ENCODE measurements around the gene SYNE2. TPM values are rescaled to one million over a fixed set of nuclear protein-coding genes. Genes with fewer than 3 reads are reported as not detected.

SYNE2 gene
- total and polyA plus RNA-seq, 10 of the 15 experiments (the other 5 are each of a cell fraction or from before 2014, with no cell fraction given), result 2.1 to 52.7 (median 38.1) TPM

DNA sequence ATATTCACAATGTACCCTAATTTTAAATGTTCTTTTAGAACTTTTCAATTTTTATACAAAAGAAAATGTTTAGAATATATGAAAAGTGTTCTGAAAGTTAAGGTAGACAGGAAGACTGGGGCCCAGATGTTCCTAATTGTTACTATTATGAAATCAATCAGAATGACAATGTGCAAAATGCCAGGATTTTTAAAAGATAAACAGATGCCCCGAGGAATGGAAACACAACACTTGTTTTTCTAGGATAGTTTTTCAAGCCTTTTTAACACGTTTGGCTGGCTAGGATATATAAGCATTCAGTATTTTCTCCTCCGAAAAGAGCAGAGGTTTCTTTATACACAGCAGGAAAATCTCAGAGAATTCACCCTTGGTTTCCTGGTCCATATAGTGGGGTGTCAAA lies 334.5 kb downstream of the SYNE2 start (continued):
- TF ChIP-seq, protein P1, sequence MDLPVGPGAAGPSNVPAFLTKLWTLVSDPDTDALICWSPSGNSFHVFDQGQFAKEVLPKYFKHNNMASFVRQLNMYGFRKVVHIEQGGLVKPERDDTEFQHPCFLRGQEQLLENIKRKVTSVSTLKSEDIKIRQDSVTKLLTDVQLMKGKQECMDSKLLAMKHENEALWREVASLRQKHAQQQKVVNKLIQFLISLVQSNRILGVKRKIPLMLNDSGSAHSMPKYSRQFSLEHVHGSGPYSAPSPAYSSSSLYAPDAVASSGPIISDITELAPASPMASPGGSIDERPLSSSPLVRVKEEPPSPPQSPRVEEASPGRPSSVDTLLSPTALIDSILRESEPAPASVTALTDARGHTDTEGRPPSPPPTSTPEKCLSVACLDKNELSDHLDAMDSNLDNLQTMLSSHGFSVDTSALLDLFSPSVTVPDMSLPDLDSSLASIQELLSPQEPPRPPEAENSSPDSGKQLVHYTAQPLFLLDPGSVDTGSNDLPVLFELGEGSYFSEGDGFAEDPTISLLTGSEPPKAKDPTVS (IDR thresholded peaks at IDR 0.05; ENCODE audit: low read depth, low read length), result no peak
- no peak for TF ChIP-seq SRF (IDR thresholded peaks at IDR 0.05; ENCODE audit: low read depth in 2 of 2, low read length in 2 of 2)
- TF ChIP-seq BMI1 (IDR thresholded peaks at IDR 0.05; ENCODE audit: borderline replicate concordance), result no peak
- TF ChIP-seq HCFC1 (IDR thresholded peaks at IDR 0.05; ENCODE audit: low read length), result no peak
- TF ChIP-seq SREBF1 (IDR thresholded peaks at IDR 0.05; ENCODE audit: low read length), result no peak

- DNase-seq (ENCODE audit: low read depth, low spot score), result no peak
- no peak overlapping the region for H2AFZ ChIP-seq (ENCODE audit: control insufficient read depth, low read depth, low read length)
- H3K9me3 ChIP-seq (replicated peaks; ENCODE audit: control insufficient read depth, insufficient read depth, low read length), result no peaks in the 10 kb centered on the region
- ChIA-PET CTCF (interaction anchor here (1.2 to 1.5 kb wide), 2 partner anchors 10 to 11 kb away, joined by 3 to 5 read pairs; no protein-coding TSS in a partner anchor), RAD21 (ENCODE audit: unreplicated experiment) (no interaction called here), SMC1A (ENCODE audit: uncharacterized antibody, unreplicated experiment) (interaction anchor here (0.8 to 2.3 kb wide), 5 partner anchors 9 to 40 kb away, joined by 3 to 6 read pairs (median 6); no protein-coding TSS in a partner anchor), POLR2A (no interaction called here)
- H3K4me1 ChIP-seq (ENCODE audit: control insufficient read depth, insufficient read depth, low read length), result peaks cover 17% of the 10 kb centered on the region
- H3K4me3 ChIP-seq, result no peak overlapping the region
- WGBS (ENCODE audit: insufficient coverage, insufficient replicate concordance, low lambda C conversion rate, missing lambda C conversion rate), result 98% methylated on average over 3 of the region's 3 CpGs
- H3K36me3 ChIP-seq (ENCODE audit: control insufficient read depth in 2 of 2, insufficient read depth in 2 of 2, low read length in 1 of 2), result peaks cover 1 to 11% of the 10 kb centered on the region in 2 experiments; a peak in 2 of 4 replicates
- intact Hi-C loops (cut with micrococcal nuclease; ENCODE audit: unreplicated experiment), result no loop called here
- H3K9ac ChIP-seq (ENCODE audit: control insufficient read depth, insufficient read depth, low read length), result no peak overlapping the region
- in situ Hi-C loops (cut with MboI), result no loop called here
- no peak overlapping the region for H3K27ac ChIP-seq (ENCODE audit: control insufficient read depth, insufficient read depth)
- no peak overlapping the region for H3K4me2 ChIP-seq (ENCODE audit: control insufficient read depth, insufficient read depth)
- no peaks in the 10 kb centered on the region for H4K20me1 ChIP-seq (ENCODE audit: control insufficient read depth, insufficient read depth)
- no peaks in the 10 kb centered on the region for H3K27me3 ChIP-seq (replicated peaks in 1 of 2; ENCODE audit: control insufficient read depth in 2 of 2, insufficient read depth in 2 of 2, low read length in 1 of 2)
- H3K79me2 ChIP-seq (ENCODE audit: control insufficient read depth, insufficient read depth, low read length), result no peaks in the 10 kb centered on the region
- BruUV-seq (replicated peaks), result no TSS peak
- no peak for ATAC-seq
- FAIRE-seq, result no peak
- TF ChIP-seq CREM (IDR thresholded peaks at IDR 0.05; ENCODE audit: low read depth), result no peak
- no peak for TF ChIP-seq PAX8 (IDR thresholded peaks at IDR 0.05)
- TF ChIP-seq, protein P1 (IDR thresholded peaks at IDR 0.05; ENCODE audit: low read depth, low read length), result no peak
- no peak for TF ChIP-seq SKIL (IDR thresholded peaks at IDR 0.05; ENCODE audit: low read depth, poor library complexity, severe bottlenecking)
- TF ChIP-seq KDM1A (IDR thresholded peaks at IDR 0.05; ENCODE audit: borderline replicate concordance), result no peak
- TF ChIP-seq FOXK2 (IDR thresholded peaks at IDR 0.05), result no peak
- TF ChIP-seq ZBTB4 (CRISPR knock-in tag; IDR thresholded peaks at IDR 0.05), result no peak
- TF ChIP-seq NBN (IDR thresholded peaks at IDR 0.05), result no peak
Measured at GRCh38 chr14:64190974-64191502, 338.2 kb downstream of the SYNE2 start.
